Right lobe of liver (tissue), 6 donors: Measurements from ENCODE around the gene MINAR1. TPM values are rescaled to one million over a fixed set of nuclear protein-coding genes. Genes with fewer than 3 reads are reported as not detected.

Experiments
- ATAC-seq, 4 donors: fragments of 200-7000 bp; cut with Tn5 transposase; one replicate each; pipeline ENCODE4 v1.9.1; 2020; ENCODE audit warnings: mild to moderate bottlenecking in 4 of 4, moderate library complexity in 4 of 4
- DNase-seq, 3 donors: peaks; one replicate each; pipeline ENCODE4 v3.0.0-alpha.2; 2020
- H3K27ac ChIP-seq, 3 donors: fragments of 200-600 bp; one replicate each; pipeline ENCODE4 v1.8.0; 2022
- H3K27me3 ChIP-seq, 2 donors: fragments of 200-600 bp; one replicate each; pipeline ENCODE4 v1.8.0; 2022
- H3K36me3 ChIP-seq, 4 donors: fragments of 200-600 bp; sonication (generic) in 1 of 4; one replicate each; pipeline versions ENCODE4 v1.5.1 to v1.8.0; 2017 to 2022; ENCODE audit warnings: control low read depth in 1 of 4
- H3K4me1 ChIP-seq, 4 donors: fragments of 200-600 bp; sonication (generic) in 1 of 4; one replicate each; pipeline versions ENCODE4 v1.5.1 to v1.8.0; 2017 to 2022; ENCODE audit warnings: control low read depth in 1 of 4
- H3K4me3 ChIP-seq, 3 donors: fragments of 200-600 bp; one replicate each; pipeline ENCODE4 v1.8.0; 2022
- H3K9me3 ChIP-seq, 4 donors: fragments of 200-600 bp; sonication (generic) in 1 of 4; one replicate each; pipeline versions ENCODE4 v1.5.1 to v1.8.0; 2017 to 2022; ENCODE audit warnings: control low read depth in 1 of 4
- CTCF ChIP-seq, 4 donors: fragments of 200-600 bp in 3 of 4; fragments of 450-650 bp in 1 of 4; IDR thresholded peaks; one replicate each; pipeline versions ENCODE4 v1.5.1 to v1.8.0; 2016 to 2022; ENCODE audit warnings: antibody characterized with exemption in 4 of 4, mild to moderate bottlenecking in 2 of 4
- POLR2A ChIP-seq: fragments of 450-650 bp; IDR thresholded peaks from one replicate; pipeline ENCODE4 v1.6.1; 2017; ENCODE audit warnings: antibody characterized with exemption, mild to moderate bottlenecking
- WGBS: methylation state at CpG from one replicate; pipeline ENCODE4 v1.1.6; 2018; ENCODE audit warnings: low coverage, low lambda C conversion rate; ENCODE audit not compliant: insufficient coverage; ENCODE audit errors: missing lambda C conversion rate; 5-methylcytosine and 5-hydroxymethylcytosine counted together
- intact Hi-C, 2 donors: fragments of 100-400 bp; cut with DNase I; formaldehyde crosslinking; loops; one replicate each; pipeline versions ENCODE4 v1.11.2 to v1.14.1; 2022
- total RNA-seq, 6 experiments: library from RNA; depleted of rRNA in 2 of 6; stranded (reverse); fragments of >200 nt in 2 of 6; fragmentation: NEBNext Ultra II Directional in 3 of 6; extraction: Animal tissue kit (Norgen Biotek cat#: 25700) in 3 of 6; gene quantifications; one replicate each; pipeline versions ENCODE4 v1.1.0 to v1.2.4, GENCODE V29; 2016 to 2023
- donor health status: DM: no; HTN: yes; CAD: no.
- donor health status: DM: no; HTN: no; CAD: no.
- donor health status: DM: no; HTN: no; CAD: no.
- donor health status: DM: no; HTN: yes; CAD: no.
- donor health status: DM: no; HTN: yes; CAD: no.

The MINAR1 gene
- total RNA-seq, 6 experiments from 2014 or later: 0.06 to 0.12 (median 0.07) TPM; not detected in 3

GRCh38 chr15:79463781-79464270 is 31.7 kb downstream of the MINAR1 start:
- intact Hi-C loops: no loop called here
- ATAC-seq (no peak), DNase-seq (no peak)
- TF ChIP-seq POLR2A (no peak), CTCF (IDR thresholded peaks at IDR 0.05) (no peak)
- no peaks in the 10 kb centered on the region for H3K36me3 ChIP-seq
- no peak overlapping the region for H3K27ac ChIP-seq
- H3K4me3 ChIP-seq: no peak overlapping the region
- H3K27me3 ChIP-seq: no peaks in the 10 kb centered on the region
- H3K9me3 ChIP-seq: no peaks in the 10 kb centered on the region
- no peaks in the 10 kb centered on the region for H3K4me1 ChIP-seq
- WGBS: 80% methylated on average over 4 of the region's 4 CpGs

- H3K9me3 ChIP-seq: no peaks in the 10 kb centered on the region
- intact Hi-C loops: no loop called here
- 83% methylated on average over 3 of the region's 3 CpGs for WGBS
- no peak overlapping the region for H3K4me3 ChIP-seq
- no peaks in the 10 kb centered on the region for H3K4me1 ChIP-seq
- no peaks in the 10 kb centered on the region for H3K36me3 ChIP-seq
- ATAC-seq (no peak), DNase-seq (no peak)
- H3K27ac ChIP-seq: no peak overlapping the region
- TF ChIP-seq CTCF (IDR thresholded peaks at IDR 0.05) (no peak), POLR2A (no peak)
- no peaks in the 10 kb centered on the region for H3K27me3 ChIP-seq
Measured at GRCh38 chr15:79466488-79466887, 34.4 kb downstream of the MINAR1 start.

- intact Hi-C loops: no loop called here
- 79% methylated on average over 17 of the region's 17 CpGs for WGBS
- ATAC-seq: no peak
Measured at GRCh38 chr15:79467865-79468586, 35.9 kb downstream of the MINAR1 start.

GRCh38 chr15:79472446-79472845 is 40.3 kb downstream of the MINAR1 start:
- Histone ChIP-seq H3K36me3 (no peaks in the 10 kb centered on the region), H3K27me3 (no peaks in the 10 kb centered on the region), H3K4me3 (no peak overlapping the region), H3K27ac (no peak overlapping the region), H3K9me3 (no peaks in the 10 kb centered on the region), H3K4me1 (no peaks in the 10 kb centered on the region)
- intact Hi-C loops: no loop called here
- no peak for ATAC-seq
- DNase-seq: no peak
- TF ChIP-seq CTCF (IDR thresholded peaks at IDR 0.05) (no peak), POLR2A (no peak)
- WGBS: 65% methylated on average over 3 of the region's 3 CpGs

More at GRCh38 chr15:79467865-79468586, 35.9 kb downstream of the MINAR1 start:
- Histone ChIP-seq H3K9me3 (no peaks in the 10 kb centered on the region), H3K27me3 (no peaks in the 10 kb centered on the region), H3K27ac (no peak overlapping the region), H3K36me3 (no peaks in the 10 kb centered on the region), H3K4me1 (no peaks in the 10 kb centered on the region), H3K4me3 (no peak overlapping the region)
- no peak for TF ChIP-seq CTCF (IDR thresholded peaks at IDR 0.05)
- no peak for TF ChIP-seq POLR2A
- no peak for DNase-seq
